Measurements from ENCODE around the gene TACC3.

DNA sequence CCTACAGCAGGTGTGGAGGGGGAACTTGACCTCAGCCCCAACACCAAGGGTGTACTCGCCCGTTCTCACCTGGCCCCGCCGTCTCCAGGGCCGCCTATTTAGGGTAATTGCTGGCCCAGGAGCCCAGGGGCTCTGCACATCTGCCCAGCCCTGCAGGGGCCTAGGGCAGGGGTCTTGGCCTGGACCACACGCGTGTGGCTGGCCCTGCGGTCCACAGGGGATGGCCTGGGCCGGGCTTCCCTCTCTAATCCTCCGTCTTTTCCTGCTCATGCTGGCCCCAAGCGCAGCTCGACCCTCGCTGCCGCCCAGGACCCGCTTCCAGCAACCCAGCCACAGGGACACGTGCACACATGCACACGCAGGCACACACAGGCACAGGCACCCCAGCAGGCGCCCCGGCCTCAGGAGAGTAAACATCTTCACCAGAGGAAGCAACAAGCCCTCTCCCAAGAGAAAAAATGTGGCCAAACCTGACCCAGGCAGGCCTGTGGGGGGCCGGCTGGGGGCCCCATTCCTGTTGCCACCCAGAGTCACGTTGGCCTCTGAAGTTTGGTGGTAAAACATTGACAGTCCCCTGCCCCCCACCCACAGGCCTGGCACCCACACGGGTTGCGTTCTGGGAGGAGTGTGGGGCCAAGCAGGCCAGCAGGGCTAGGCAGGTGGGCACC, 47.2 kb downstream of the TACC3 start:
- TF ChIP-seq, protein P1, sequence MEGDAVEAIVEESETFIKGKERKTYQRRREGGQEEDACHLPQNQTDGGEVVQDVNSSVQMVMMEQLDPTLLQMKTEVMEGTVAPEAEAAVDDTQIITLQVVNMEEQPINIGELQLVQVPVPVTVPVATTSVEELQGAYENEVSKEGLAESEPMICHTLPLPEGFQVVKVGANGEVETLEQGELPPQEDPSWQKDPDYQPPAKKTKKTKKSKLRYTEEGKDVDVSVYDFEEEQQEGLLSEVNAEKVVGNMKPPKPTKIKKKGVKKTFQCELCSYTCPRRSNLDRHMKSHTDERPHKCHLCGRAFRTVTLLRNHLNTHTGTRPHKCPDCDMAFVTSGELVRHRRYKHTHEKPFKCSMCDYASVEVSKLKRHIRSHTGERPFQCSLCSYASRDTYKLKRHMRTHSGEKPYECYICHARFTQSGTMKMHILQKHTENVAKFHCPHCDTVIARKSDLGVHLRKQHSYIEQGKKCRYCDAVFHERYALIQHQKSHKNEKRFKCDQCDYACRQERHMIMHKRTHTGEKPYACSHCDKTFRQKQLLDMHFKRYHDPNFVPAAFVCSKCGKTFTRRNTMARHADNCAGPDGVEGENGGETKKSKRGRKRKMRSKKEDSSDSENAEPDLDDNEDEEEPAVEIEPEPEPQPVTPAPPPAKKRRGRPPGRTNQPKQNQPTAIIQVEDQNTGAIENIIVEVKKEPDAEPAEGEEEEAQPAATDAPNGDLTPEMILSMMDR (conservative IDR thresholded peaks at IDR 0.05; ENCODE audit: low read depth, low read length), result no peak
- TF ChIP-seq EZH2 (IDR thresholded peaks at IDR 0.05; ENCODE audit: low read length, unreplicated experiment), result no peak

All from PC-3 (cell line).